ENCODE results near the gene NUCB2.

GRCh38 chr11:17240780-17241179 lies 35.8 kb upstream of the NUCB2 start:
- TF ChIP-seq CTCF (conservative IDR thresholded peaks at IDR 0.05; ENCODE audit: low read depth, low read length) (no peak), EZH2phosphoT487 (IDR thresholded peaks at IDR 0.05; ENCODE audit: borderline replicate concordance, low read length) (no peak), EZH2 (IDR thresholded peaks at IDR 0.05; ENCODE audit: low read length, unreplicated experiment) (no peak)

Data from PC-3 (cell line).